Measurements from ENCODE around the gene SQOR. TPM values are rescaled to one million over a fixed set of nuclear protein-coding genes. Genes with fewer than 3 reads are reported as not detected.

SQOR gene
- total and polyA plus RNA-seq, 2 experiments from 2014 or later, result 0.23 TPM; not detected in 1

GRCh38 chr15:45669422-45669821 is 34.6 kb downstream of the SQOR start (continued):
- TF ChIP-seq STAT1 (IDR thresholded peaks at IDR 0.05; ENCODE audit: unreplicated experiment) (no peak), NANOG (IDR thresholded peaks at IDR 0.05; ENCODE audit: borderline replicate concordance) (no peak), ZNF462 (CRISPR knock-in tag; IDR thresholded peaks at IDR 0.05) (no peak), POLR2AphosphoS5 (IDR thresholded peaks at IDR 0.05; ENCODE audit: low read depth) (no peak), EZH2 (IDR thresholded peaks at IDR 0.05; ENCODE audit: low read depth, unreplicated experiment) (no peak)

DNA sequence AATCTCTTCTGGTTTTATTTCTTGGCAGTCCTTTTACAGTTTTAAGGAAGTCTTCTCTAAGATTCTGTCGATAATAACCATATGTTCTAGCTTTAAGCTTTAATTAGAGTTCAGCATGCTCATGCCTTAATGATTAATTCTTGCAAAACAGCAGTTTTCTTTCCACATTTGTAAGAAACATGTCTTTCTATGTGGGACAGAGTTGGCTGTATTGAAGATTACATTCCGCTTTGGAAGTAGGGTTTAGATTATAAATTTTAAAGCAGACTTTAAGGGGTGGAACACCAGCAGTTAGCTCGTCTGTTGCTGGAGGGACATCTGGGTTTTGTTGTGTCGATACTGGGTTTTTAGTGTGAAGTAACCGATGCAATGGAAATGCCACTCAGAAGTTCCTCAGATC is 35.3 kb downstream of the SQOR start:
- TF ChIP-seq, protein P1, sequence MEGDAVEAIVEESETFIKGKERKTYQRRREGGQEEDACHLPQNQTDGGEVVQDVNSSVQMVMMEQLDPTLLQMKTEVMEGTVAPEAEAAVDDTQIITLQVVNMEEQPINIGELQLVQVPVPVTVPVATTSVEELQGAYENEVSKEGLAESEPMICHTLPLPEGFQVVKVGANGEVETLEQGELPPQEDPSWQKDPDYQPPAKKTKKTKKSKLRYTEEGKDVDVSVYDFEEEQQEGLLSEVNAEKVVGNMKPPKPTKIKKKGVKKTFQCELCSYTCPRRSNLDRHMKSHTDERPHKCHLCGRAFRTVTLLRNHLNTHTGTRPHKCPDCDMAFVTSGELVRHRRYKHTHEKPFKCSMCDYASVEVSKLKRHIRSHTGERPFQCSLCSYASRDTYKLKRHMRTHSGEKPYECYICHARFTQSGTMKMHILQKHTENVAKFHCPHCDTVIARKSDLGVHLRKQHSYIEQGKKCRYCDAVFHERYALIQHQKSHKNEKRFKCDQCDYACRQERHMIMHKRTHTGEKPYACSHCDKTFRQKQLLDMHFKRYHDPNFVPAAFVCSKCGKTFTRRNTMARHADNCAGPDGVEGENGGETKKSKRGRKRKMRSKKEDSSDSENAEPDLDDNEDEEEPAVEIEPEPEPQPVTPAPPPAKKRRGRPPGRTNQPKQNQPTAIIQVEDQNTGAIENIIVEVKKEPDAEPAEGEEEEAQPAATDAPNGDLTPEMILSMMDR (conservative IDR thresholded peaks at IDR 0.05; ENCODE audit: low read depth in 2 of 2), result no peak
- TF ChIP-seq REST (IDR thresholded peaks at IDR 0.05; ENCODE audit: unreplicated experiment) (no peak), ZNF114 (CRISPR knock-in tag; IDR thresholded peaks at IDR 0.05) (no peak), JUNB (IDR thresholded peaks at IDR 0.05; ENCODE audit: unreplicated experiment) (no peak), POLR2AphosphoS5 (IDR thresholded peaks at IDR 0.05; ENCODE audit: low read depth) (no peak), EZH2 (IDR thresholded peaks at IDR 0.05; ENCODE audit: low read depth, unreplicated experiment) (no peak), ETS1 (IDR thresholded peaks at IDR 0.05) (no peak)
- H3K79me2 ChIP-seq (replicated peaks; ENCODE audit: insufficient read depth), result no peaks in the 10 kb centered on the region
- no peak overlapping the region for H3K27ac ChIP-seq (ENCODE audit: low read depth)
- H4K20me1 ChIP-seq (replicated peaks; ENCODE audit: insufficient read depth), result no peaks in the 10 kb centered on the region
- H3K4me1 ChIP-seq (ENCODE audit: insufficient read depth), result no peaks in the 10 kb centered on the region
- Mint-ChIP-seq H3K27me3 (ENCODE audit: insufficient read depth, low read depth, poor library complexity) (peaks cover 4% of the 10 kb centered on the region), H3K4me3 (no peak overlapping the region), H3K9me3 (peaks cover 76% of the 10 kb centered on the region), H3K27ac (no peak overlapping the region), H3K4me1 (no peaks in the 10 kb centered on the region), H3K36me3 (ENCODE audit: low read depth) (peaks cover 3% of the 10 kb centered on the region; the same call in 1 of the 3 replicates)
- H3K4me3 ChIP-seq, result no peak overlapping the region
- ATAC-seq, result no peak
- no peak overlapping the region for H2AFZ ChIP-seq
- no peak for DNase-seq (ENCODE audit: low spot score)
- H3K9me2 ChIP-seq (ENCODE audit: insufficient read depth), result no peaks in the 10 kb centered on the region
- H3K36me3 ChIP-seq (ENCODE audit: insufficient read depth), result no peaks in the 10 kb centered on the region
- H3K4me2 ChIP-seq, result no peak overlapping the region
- H3F3A ChIP-seq (replicated peaks; ENCODE audit: low read depth), result no peaks in the 10 kb centered on the region
- no peaks in the 10 kb centered on the region for H3K27me3 ChIP-seq (ENCODE audit: insufficient read depth)

All from GM23338 (cell line).